HepG2 (cell line): ENCODE results near the gene CYP2U1. TPM values are rescaled to one million over a fixed set of nuclear protein-coding genes. Genes with fewer than 3 reads are reported as not detected.
A peak's percentile ranks its signal among the peaks of the same experiment; 100 is the strongest.

Experiments
- ATF7 ChIP-seq, 2 experiments: fragments of 450-650 bp in 1 of 2; sonication (generic) in 1 of 2; formaldehyde crosslinking in 1 of 2; IDR thresholded peaks; 2 replicates each; pipeline versions ENCODE4 v1.4.0 to v1.6.1; 2016 to 2020; ENCODE audit warnings: antibody characterized with exemption in 1 of 2, mild to moderate bottlenecking in 1 of 2, missing genetic modification reagents in 1 of 2
- CAMTA2 ChIP-seq: sonication (generic); formaldehyde crosslinking; IDR thresholded peaks from 2 replicates; pipeline ENCODE4 v1.4.0; 2020; ENCODE audit warnings: mild to moderate bottlenecking, missing genetic modification reagents, borderline replicate concordance
- DMAP1 ChIP-seq: IDR thresholded peaks from 2 replicates; pipeline ENCODE4 v1.6.1; 2016
- GPN1 ChIP-seq: sonication (generic); formaldehyde crosslinking; IDR thresholded peaks from 2 replicates; pipeline ENCODE4 v1.5.1; 2020; ENCODE audit warnings: missing genetic modification reagents, borderline replicate concordance
- MXI1 ChIP-seq: IDR thresholded peaks from 3 replicates; pipeline ENCODE4 v1.6.1; 2012; ENCODE audit warnings: low read depth, low read length, inconsistent platforms, borderline replicate concordance
- NRL ChIP-seq: sonication (generic); formaldehyde crosslinking; IDR thresholded peaks from 2 replicates; pipeline ENCODE4 v1.5.0; 2020; ENCODE audit warnings: missing genetic modification reagents, mild to moderate bottlenecking, moderate library complexity, borderline replicate concordance
- SP140L ChIP-seq: sonication (generic); formaldehyde crosslinking; IDR thresholded peaks from 2 replicates; pipeline ENCODE4 v1.4.0; 2020; ENCODE audit warnings: missing genetic modification reagents, borderline replicate concordance
- ZNF263 ChIP-seq: sonication (generic); formaldehyde crosslinking; IDR thresholded peaks from 2 replicates; pipeline ENCODE4 v1.4.0; 2020; ENCODE audit warnings: missing genetic modification reagents
- ZNF879 ChIP-seq: sonication (generic); formaldehyde crosslinking; IDR thresholded peaks from 2 replicates; pipeline ENCODE4 v1.8.1; 2023; ENCODE audit warnings: missing genetic modification reagents
- polyA plus RNA-seq, 8 experiments: library from polyadenylated mRNA; depleted of rRNA in 3 of 8; stranded (reverse) in 7 of 8; unstranded in 1 of 8; fragments of >200 nt; fragmentation: Illumina TruSeq in 4 of 8; extraction: Trizol in 4 of 8; gene quantifications; 2 replicates each; pipeline versions ENCODE4 v1.2.1 to v1.2.3, GENCODE V29; 2011 to 2016; ENCODE audit warnings: low read depth in 4 of 8, missing spikeins in 1 of 8, mixed read lengths in 1 of 8; ENCODE audit not compliant: insufficient read depth in 1 of 8
- total RNA-seq, 5 experiments: library from RNA; depleted of rRNA; stranded (reverse); fragments of >200 nt; fragmentation: Illumina TruSeq; extraction: Trizol; gene quantifications; 2 replicates each; pipeline ENCODE4 v1.2.3, GENCODE V29; 2016; ENCODE audit warnings: low read depth in 1 of 5
- TF ChIP-seq, protein P1 (sequence below): sonication (generic); formaldehyde crosslinking; IDR thresholded peaks from 2 replicates; pipeline ENCODE4 v1.4.0; 2020; ENCODE audit warnings: missing genetic modification reagents, borderline replicate concordance
- TF ChIP-seq, protein P2 (sequence below): sonication (generic); formaldehyde crosslinking; conservative IDR thresholded peaks from 2 replicates; pipeline ENCODE4 v1.4.0; 2020; ENCODE audit warnings: missing genetic modification reagents
- TF ChIP-seq, protein P3 (sequence below): sonication (generic); formaldehyde crosslinking; IDR thresholded peaks from 2 replicates; pipeline ENCODE4 v1.4.0; 2020; ENCODE audit warnings: mild to moderate bottlenecking, low read depth, missing genetic modification reagents
- TF ChIP-seq, protein P4 (sequence below): sonication (generic); formaldehyde crosslinking; IDR thresholded peaks from 2 replicates; pipeline ENCODE4 v1.8.0; 2023; ENCODE audit warnings: mild to moderate bottlenecking, missing genetic modification reagents
- TF ChIP-seq, protein P5 (sequence below): sonication (generic); formaldehyde crosslinking; IDR thresholded peaks from 2 replicates; pipeline ENCODE4 v1.8.1; 2023; ENCODE audit warnings: mild to moderate bottlenecking, missing genetic modification reagents
- TF ChIP-seq, protein P6 (sequence below): IDR thresholded peaks from 2 replicates; pipeline ENCODE4 v1.6.1; 2016; ENCODE audit warnings: missing biosample characterization, missing genetic modification reagents, low read depth

CYP2U1 gene
- total and polyA plus RNA-seq, 2 of the 13 experiments (the other 11 are each of a cell fraction or from before 2014, with no cell fraction given): 1.4 to 3.4 TPM

DNA sequence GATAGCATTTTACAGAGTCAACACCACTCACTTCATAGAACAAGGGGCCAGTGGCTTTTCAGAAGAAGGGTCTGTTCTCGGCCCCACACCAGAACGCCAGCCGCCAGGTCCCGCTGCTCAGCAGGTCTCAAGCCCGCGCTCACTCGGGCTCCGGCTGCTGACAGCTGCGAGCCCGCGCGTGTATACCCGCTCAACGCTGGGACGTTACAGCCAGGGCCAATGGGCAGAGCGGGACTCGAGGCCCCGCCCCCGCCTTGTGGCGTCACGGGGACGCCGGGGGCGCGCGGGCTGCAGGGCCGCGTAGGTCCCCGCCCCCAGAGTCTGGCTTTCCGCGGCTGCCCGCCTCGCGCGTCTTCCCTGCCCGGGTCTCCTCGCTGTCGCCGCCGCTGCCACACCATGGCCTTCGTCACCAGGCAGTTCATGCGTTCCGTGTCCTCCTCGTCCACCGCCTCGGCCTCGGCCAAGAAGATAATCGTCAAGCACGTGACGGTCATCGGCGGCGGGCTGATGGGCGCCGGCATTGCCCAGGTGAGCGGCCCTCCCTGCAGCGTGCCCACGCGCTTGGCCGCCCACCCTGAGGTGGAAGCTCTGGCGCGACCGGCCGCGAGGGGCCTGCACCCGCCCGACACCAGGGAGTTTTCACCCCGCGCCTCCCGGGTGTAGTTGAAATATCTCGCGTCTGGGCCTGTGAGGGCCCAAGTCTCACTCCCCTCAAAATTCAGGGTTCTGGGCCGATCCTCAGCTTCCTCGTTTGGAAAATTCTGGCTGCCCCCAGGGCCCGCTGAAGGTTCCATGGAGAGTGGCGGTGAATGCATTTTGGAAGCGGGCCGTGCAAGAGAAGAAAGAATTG, 58.4 kb downstream of the CYP2U1 start, which contains the start of gene HADH (continued):
- TF ChIP-seq, protein P1, sequence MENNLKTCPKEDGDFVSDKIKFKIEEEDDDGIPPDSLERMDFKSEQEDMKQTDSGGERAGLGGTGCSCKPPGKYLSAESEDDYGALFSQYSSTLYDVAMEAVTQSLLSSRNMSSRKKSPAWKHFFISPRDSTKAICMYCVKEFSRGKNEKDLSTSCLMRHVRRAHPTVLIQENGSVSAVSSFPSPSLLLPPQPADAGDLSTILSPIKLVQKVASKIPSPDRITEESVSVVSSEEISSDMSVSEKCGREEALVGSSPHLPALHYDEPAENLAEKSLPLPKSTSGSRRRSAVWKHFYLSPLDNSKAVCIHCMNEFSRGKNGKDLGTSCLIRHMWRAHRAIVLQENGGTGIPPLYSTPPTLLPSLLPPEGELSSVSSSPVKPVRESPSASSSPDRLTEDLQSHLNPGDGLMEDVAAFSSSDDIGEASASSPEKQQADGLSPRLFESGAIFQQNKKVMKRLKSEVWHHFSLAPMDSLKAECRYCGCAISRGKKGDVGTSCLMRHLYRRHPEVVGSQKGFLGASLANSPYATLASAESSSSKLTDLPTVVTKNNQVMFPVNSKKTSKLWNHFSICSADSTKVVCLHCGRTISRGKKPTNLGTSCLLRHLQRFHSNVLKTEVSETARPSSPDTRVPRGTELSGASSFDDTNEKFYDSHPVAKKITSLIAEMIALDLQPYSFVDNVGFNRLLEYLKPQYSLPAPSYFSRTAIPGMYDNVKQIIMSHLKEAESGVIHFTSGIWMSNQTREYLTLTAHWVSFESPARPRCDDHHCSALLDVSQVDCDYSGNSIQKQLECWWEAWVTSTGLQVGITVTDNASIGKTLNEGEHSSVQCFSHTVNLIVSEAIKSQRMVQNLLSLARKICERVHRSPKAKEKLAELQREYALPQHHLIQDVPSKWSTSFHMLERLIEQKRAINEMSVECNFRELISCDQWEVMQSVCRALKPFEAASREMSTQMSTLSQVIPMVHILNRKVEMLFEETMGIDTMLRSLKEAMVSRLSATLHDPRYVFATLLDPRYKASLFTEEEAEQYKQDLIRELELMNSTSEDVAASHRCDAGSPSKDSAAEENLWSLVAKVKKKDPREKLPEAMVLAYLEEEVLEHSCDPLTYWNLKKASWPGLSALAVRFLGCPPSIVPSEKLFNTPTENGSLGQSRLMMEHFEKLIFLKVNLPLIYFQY (CRISPR knock-in tag): no peak
- peak; percentile 20; the same call in 1 of the 2 replicates for TF ChIP-seq DMAP1 (CRISPR knock-in tag)
- TF ChIP-seq, protein P2, sequence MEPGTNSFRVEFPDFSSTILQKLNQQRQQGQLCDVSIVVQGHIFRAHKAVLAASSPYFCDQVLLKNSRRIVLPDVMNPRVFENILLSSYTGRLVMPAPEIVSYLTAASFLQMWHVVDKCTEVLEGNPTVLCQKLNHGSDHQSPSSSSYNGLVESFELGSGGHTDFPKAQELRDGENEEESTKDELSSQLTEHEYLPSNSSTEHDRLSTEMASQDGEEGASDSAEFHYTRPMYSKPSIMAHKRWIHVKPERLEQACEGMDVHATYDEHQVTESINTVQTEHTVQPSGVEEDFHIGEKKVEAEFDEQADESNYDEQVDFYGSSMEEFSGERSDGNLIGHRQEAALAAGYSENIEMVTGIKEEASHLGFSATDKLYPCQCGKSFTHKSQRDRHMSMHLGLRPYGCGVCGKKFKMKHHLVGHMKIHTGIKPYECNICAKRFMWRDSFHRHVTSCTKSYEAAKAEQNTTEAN (CRISPR knock-in tag): no peak
- no peak for TF ChIP-seq ZNF879
- TF ChIP-seq ATF7 (IDR thresholded peaks at IDR 0.05): no peak
- TF ChIP-seq ATF7 (CRISPR knock-in tag; IDR thresholded peaks at IDR 0.05): no peak
- TF ChIP-seq, protein P3, sequence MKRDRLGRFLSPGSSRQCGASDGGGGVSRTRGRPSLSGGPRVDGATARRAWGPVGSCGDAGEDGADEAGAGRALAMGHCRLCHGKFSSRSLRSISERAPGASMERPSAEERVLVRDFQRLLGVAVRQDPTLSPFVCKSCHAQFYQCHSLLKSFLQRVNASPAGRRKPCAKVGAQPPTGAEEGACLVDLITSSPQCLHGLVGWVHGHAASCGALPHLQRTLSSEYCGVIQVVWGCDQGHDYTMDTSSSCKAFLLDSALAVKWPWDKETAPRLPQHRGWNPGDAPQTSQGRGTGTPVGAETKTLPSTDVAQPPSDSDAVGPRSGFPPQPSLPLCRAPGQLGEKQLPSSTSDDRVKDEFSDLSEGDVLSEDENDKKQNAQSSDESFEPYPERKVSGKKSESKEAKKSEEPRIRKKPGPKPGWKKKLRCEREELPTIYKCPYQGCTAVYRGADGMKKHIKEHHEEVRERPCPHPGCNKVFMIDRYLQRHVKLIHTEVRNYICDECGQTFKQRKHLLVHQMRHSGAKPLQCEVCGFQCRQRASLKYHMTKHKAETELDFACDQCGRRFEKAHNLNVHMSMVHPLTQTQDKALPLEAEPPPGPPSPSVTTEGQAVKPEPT (CRISPR knock-in tag): 0 out of 2 replicates have a peak, but pooled peaks have one; percentile 14
- TF ChIP-seq, protein P4, sequence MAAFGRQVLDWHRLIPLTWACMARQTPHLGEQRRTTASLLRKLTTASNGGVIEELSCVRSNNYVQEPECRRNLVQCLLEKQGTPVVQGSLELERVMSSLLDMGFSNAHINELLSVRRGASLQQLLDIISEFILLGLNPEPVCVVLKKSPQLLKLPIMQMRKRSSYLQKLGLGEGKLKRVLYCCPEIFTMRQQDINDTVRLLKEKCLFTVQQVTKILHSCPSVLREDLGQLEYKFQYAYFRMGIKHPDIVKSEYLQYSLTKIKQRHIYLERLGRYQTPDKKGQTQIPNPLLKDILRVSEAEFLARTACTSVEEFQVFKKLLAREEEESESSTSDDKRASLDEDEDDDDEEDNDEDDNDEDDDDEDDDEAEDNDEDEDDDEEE: peak; percentile 98
- no peak for TF ChIP-seq GPN1
- no peak for TF ChIP-seq SP140L (CRISPR knock-in tag)
- no peak; the same call in 1 of the 2 replicates for TF ChIP-seq CAMTA2 (CRISPR knock-in tag)
- TF ChIP-seq, protein P5, sequence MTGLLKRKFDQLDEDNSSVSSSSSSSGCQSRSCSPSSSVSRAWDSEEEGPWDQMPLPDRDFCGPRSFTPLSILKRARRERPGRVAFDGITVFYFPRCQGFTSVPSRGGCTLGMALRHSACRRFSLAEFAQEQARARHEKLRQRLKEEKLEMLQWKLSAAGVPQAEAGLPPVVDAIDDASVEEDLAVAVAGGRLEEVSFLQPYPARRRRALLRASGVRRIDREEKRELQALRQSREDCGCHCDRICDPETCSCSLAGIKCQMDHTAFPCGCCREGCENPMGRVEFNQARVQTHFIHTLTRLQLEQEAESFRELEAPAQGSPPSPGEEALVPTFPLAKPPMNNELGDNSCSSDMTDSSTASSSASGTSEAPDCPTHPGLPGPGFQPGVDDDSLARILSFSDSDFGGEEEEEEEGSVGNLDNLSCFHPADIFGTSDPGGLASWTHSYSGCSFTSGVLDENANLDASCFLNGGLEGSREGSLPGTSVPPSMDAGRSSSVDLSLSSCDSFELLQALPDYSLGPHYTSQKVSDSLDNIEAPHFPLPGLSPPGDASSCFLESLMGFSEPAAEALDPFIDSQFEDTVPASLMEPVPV (CRISPR knock-in tag): no peak; the same call in 1 of the 2 replicates
- TF ChIP-seq, protein P6, sequence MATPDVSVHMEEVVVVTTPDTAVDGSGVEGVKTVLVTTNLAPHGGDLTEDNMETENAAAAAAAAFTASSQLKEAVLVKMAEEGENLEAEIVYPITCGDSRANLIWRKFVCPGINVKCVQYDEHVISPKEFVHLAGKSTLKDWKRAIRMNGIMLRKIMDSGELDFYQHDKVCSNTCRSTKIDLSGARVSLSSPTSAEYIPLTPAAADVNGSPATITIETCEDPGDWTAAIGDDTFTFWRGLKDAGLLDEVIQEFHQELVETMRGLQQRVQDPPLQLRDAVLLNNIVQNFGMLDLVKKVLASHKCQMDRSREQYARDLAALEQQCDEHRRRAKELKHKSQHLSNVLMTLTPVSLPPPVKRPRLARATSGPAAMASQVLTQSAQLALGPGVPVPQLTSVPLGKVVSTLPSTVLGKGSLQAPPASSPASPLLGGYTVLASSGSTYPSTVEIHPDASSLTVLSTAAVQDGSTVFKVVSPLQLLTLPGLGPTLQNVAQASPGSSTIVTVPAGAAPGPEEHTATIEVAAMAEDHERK (CRISPR knock-in tag): peak; percentile 71
- 0 out of 2 replicates have a peak, but pooled peaks have one; percentile 72 for TF ChIP-seq NRL (CRISPR knock-in tag)
- peak; percentile 88; the same call in 2 of the 3 replicates for TF ChIP-seq MXI1
- 0 out of 2 replicates have a peak, but pooled peaks have one; percentile 11 for TF ChIP-seq ZNF263 (CRISPR knock-in tag)
